CD8-positive, alpha-beta memory T cell (primary cell): ENCODE measurements around the gene KRTAP4-5. TPM values are rescaled to one million over a fixed set of nuclear protein-coding genes. Genes with fewer than 3 reads are reported as not detected.
"Not testable (repeated sequence)": the region's sequence is repeated elsewhere in the genome, so short reads cannot be mapped to it uniquely, and the experiment has no call there.

Source experiments
- CTCF ChIA-PET: fragments of 350-600 bp; sonication (Branson Sonifier 250); formaldehyde crosslinking; loops from one replicate; lab custom pipeline; 2021; ENCODE audit warnings: antibody characterized with exemption; lab: Charles Lee
- POLR2A ChIA-PET: fragments of 350-600 bp; sonication (Branson Sonifier 250); formaldehyde crosslinking; loops from one replicate; lab custom pipeline; 2021; ENCODE audit warnings: antibody characterized with exemption; lab: Charles Lee
- DNase-seq, 5 donors: peaks; one replicate each; pipeline versions ENCODE4 v3.0.0 to v3.0.0-alpha.2; 2020 to 2022; ENCODE audit warnings: mixed read lengths in 1 of 5
- H3K27ac ChIP-seq: one replicate; pipeline ENCODE4 v1.7.0; 2013; ENCODE audit warnings: low read depth, mild to moderate bottlenecking, low read length, moderate library complexity
- H3K27me3 ChIP-seq: 2 replicates; pipeline ENCODE4 v1.7.0; 2013; ENCODE audit warnings: low read length, mild to moderate bottlenecking; ENCODE audit not compliant: insufficient read depth, poor library complexity, severe bottlenecking
- H3K36me3 ChIP-seq: 2 replicates; pipeline ENCODE4 v1.7.0; 2013; ENCODE audit warnings: mild to moderate bottlenecking, low read length, moderate library complexity; ENCODE audit not compliant: insufficient read depth
- H3K4me1 ChIP-seq: 2 replicates; pipeline ENCODE4 v1.7.0; 2013; ENCODE audit warnings: mild to moderate bottlenecking, low read length, moderate library complexity; ENCODE audit not compliant: insufficient read depth
- H3K4me3 ChIP-seq: 2 replicates; pipeline ENCODE4 v1.7.0; 2013; ENCODE audit warnings: mild to moderate bottlenecking, low read length
- H3K9me3 ChIP-seq: 2 replicates; pipeline ENCODE4 v1.7.0; 2013; ENCODE audit warnings: mild to moderate bottlenecking, low read length
- H3K27ac Mint-ChIP-seq, 8 donors: one replicate each; pipeline ENCODE4 v1.8.0; 2020 to 2021; ENCODE audit warnings: mixed read lengths in 8 of 8, mild to moderate bottlenecking in 6 of 8, inconsistent platforms in 3 of 8, moderate library complexity in 3 of 8
- H3K27me3 Mint-ChIP-seq, 2 donors: one replicate each; pipeline ENCODE4 v1.8.0; 2020 to 2021; ENCODE audit warnings: mixed read lengths in 2 of 2, mild to moderate bottlenecking in 1 of 2, moderate library complexity in 1 of 2
- H3K36me3 Mint-ChIP-seq, 3 donors: one replicate each; pipeline ENCODE4 v1.8.0; 2020 to 2021; ENCODE audit warnings: mixed read lengths in 3 of 3, inconsistent platforms in 1 of 3, mild to moderate bottlenecking in 1 of 3
- H3K4me1 Mint-ChIP-seq, 3 donors: one replicate each; pipeline ENCODE4 v1.8.0; 2020 to 2021; ENCODE audit warnings: mixed read lengths in 3 of 3, inconsistent platforms in 1 of 3, mild to moderate bottlenecking in 1 of 3
- H3K4me3 Mint-ChIP-seq, 7 donors: one replicate each; pipeline ENCODE4 v1.8.0; 2020 to 2021; ENCODE audit warnings: mixed read lengths in 7 of 7, mild to moderate bottlenecking in 6 of 7, moderate library complexity in 4 of 7, inconsistent platforms in 2 of 7
- H3K9me3 Mint-ChIP-seq, 5 donors: one replicate each; pipeline ENCODE4 v1.8.0; 2020 to 2022; ENCODE audit warnings: mixed read lengths in 5 of 5, mild to moderate bottlenecking in 3 of 5, moderate library complexity in 2 of 5, inconsistent platforms in 1 of 5
- polyA plus RNA-seq: library from polyadenylated mRNA; unstranded; fragments of 300-500 nt; fragmentation: Illumina TruSeq; gene quantifications from one replicate; pipeline ENCODE4 v1.2.3, GENCODE V29; 2021
- total RNA-seq, 2 experiments: library from RNA; stranded (reverse); gene quantifications; one replicate each; pipeline ENCODE4 v1.2.3, GENCODE V29; 2021

KRTAP4-5 gene
- total and polyA plus RNA-seq, 3 experiments from 2014 or later = not detected

GRCh38 chr17:41101586-41102259 is 47.9 kb downstream of the KRTAP4-5 start, which contains the start of gene KRTAP4-16:
TSS of gene KRTAP4-16 (minus strand) at chr17:41102209. CDS start at chr17:41102209, 0 bp downstream.
- no peak within 1 kb of the TSS for H3K27ac Mint-ChIP-seq
- Histone ChIP-seq H3K36me3 (no peaks in the 10 kb centered on the region), H3K27me3 (no peaks in the 10 kb centered on the region), H3K4me1 (no peaks in the 10 kb centered on the region), H3K9me3 (no peaks in the 10 kb centered on the region), H3K4me3 (no peak within 1 kb of the TSS), H3K27ac (no peak within 1 kb of the TSS)
- peaks cover 0 to 5% (median 0%) of the 10 kb centered on the region in 3 donors for H3K36me3 Mint-ChIP-seq
- peaks cover 0 to 7% (median 6%) of the 10 kb centered on the region in 3 donors for H3K4me1 Mint-ChIP-seq
- no peaks in the 10 kb centered on the region for H3K9me3 Mint-ChIP-seq
- ChIA-PET POLR2A (no interaction called here), CTCF (no interaction called here)
- H3K27me3 Mint-ChIP-seq = peaks cover 12 to 39% of the 10 kb centered on the region in 2 donors
- H3K4me3 Mint-ChIP-seq = no peak within 1 kb of the TSS
- DNase-seq = no peak

- H3K36me3 Mint-ChIP-seq, H3K9me3 Mint-ChIP-seq, H3K9me3 ChIP-seq, H3K4me3 Mint-ChIP-seq, H3K27ac ChIP-seq, CTCF ChIA-PET, H3K4me1 ChIP-seq, H3K27me3 ChIP-seq, H3K36me3 ChIP-seq, H3K4me3 ChIP-seq, H3K27ac Mint-ChIP-seq, POLR2A ChIA-PET, DNase-seq, H3K4me1 Mint-ChIP-seq: not testable (repeated sequence)
- peaks cover 20 to 47% of the 10 kb centered on the region in 2 donors for H3K27me3 Mint-ChIP-seq
Observed at GRCh38 chr17:41099682-41100480, 49.7 kb downstream of the KRTAP4-5 start.

Other genes with a start within 250 kb of the KRTAP4-5 start
Only the 30 nearest of the 40 such genes appear.
- not detected for gene KRTAP3-2, start 149.9 kb downstream of the KRTAP4-5 start, total RNA-seq
- not detected for gene KRTAP3-2, start 149.9 kb downstream of the KRTAP4-5 start, polyA plus RNA-seq
- not detected for gene KRTAP3-1, start 140.7 kb downstream of the KRTAP4-5 start, total RNA-seq
- not detected for gene KRTAP3-1, start 140.7 kb downstream of the KRTAP4-5 start, polyA plus RNA-seq
- gene KRTAP1-5, start 122.6 kb downstream of the KRTAP4-5 start, total RNA-seq = not detected
- not detected for gene KRTAP1-5, start 122.6 kb downstream of the KRTAP4-5 start, polyA plus RNA-seq
- gene KRTAP1-4, start 119.6 kb downstream of the KRTAP4-5 start, total RNA-seq = not detected
- gene KRTAP1-4, start 119.6 kb downstream of the KRTAP4-5 start, polyA plus RNA-seq = not detected
- gene KRTAP1-3, start 115.0 kb downstream of the KRTAP4-5 start, total RNA-seq = not detected
- not detected for gene KRTAP1-3, start 115.0 kb downstream of the KRTAP4-5 start, polyA plus RNA-seq
- gene KRTAP1-1, start 108.4 kb downstream of the KRTAP4-5 start, total RNA-seq = not detected
- gene KRTAP1-1, start 108.4 kb downstream of the KRTAP4-5 start, polyA plus RNA-seq = not detected
- gene KRTAP2-1, start 102.5 kb downstream of the KRTAP4-5 start, total RNA-seq = not detected
- gene KRTAP2-1, start 102.5 kb downstream of the KRTAP4-5 start, polyA plus RNA-seq = not detected
- not detected for gene KRTAP2-2, start 94.6 kb downstream of the KRTAP4-5 start, total RNA-seq
- not detected for gene KRTAP2-2, start 94.6 kb downstream of the KRTAP4-5 start, polyA plus RNA-seq
- gene KRTAP2-3, start 89.7 kb downstream of the KRTAP4-5 start, total RNA-seq = not detected
- gene KRTAP2-3, start 89.7 kb downstream of the KRTAP4-5 start, polyA plus RNA-seq = not detected
- not detected for gene KRTAP2-4, start 83.9 kb downstream of the KRTAP4-5 start, total RNA-seq
- gene KRTAP2-4, start 83.9 kb downstream of the KRTAP4-5 start, polyA plus RNA-seq = not detected
- gene KRTAP4-7, start 65.7 kb downstream of the KRTAP4-5 start, total RNA-seq = not detected
- gene KRTAP4-7, start 65.7 kb downstream of the KRTAP4-5 start, polyA plus RNA-seq = not detected
- not detected for gene KRTAP4-8, start 51.7 kb downstream of the KRTAP4-5 start, total RNA-seq
- gene KRTAP4-8, start 51.7 kb downstream of the KRTAP4-5 start, polyA plus RNA-seq = not detected
- gene KRTAP4-16, start 47.6 kb downstream of the KRTAP4-5 start, total RNA-seq = not detected
- not detected for gene KRTAP4-16, start 47.6 kb downstream of the KRTAP4-5 start, polyA plus RNA-seq
- not detected for gene KRTAP4-9, start 44.4 kb downstream of the KRTAP4-5 start, total RNA-seq
- not detected for gene KRTAP4-9, start 44.4 kb downstream of the KRTAP4-5 start, polyA plus RNA-seq
- not detected for gene KRTAP4-11, start 31.5 kb downstream of the KRTAP4-5 start, total RNA-seq
- not detected for gene KRTAP4-11, start 31.5 kb downstream of the KRTAP4-5 start, polyA plus RNA-seq
- not detected for gene KRTAP4-12, start 25.6 kb downstream of the KRTAP4-5 start, total RNA-seq
- gene KRTAP4-12, start 25.6 kb downstream of the KRTAP4-5 start, polyA plus RNA-seq = not detected
- gene KRTAP4-6, start 9.3 kb downstream of the KRTAP4-5 start, total RNA-seq = not detected
- 0.35 TPM for gene KRTAP4-6, start 9.3 kb downstream of the KRTAP4-5 start, polyA plus RNA-seq
- not detected for gene KRTAP4-4, start 10.9 kb upstream of the KRTAP4-5 start, total RNA-seq
- gene KRTAP4-4, start 10.9 kb upstream of the KRTAP4-5 start, polyA plus RNA-seq = not detected
- not detected for gene KRTAP4-3, start 18.4 kb upstream of the KRTAP4-5 start, total RNA-seq
- not detected for gene KRTAP4-3, start 18.4 kb upstream of the KRTAP4-5 start, polyA plus RNA-seq
- not detected for gene KRTAP4-2, start 28.4 kb upstream of the KRTAP4-5 start, total RNA-seq
- not detected for gene KRTAP4-2, start 28.4 kb upstream of the KRTAP4-5 start, polyA plus RNA-seq
- not detected for gene KRTAP4-1, start 35.1 kb upstream of the KRTAP4-5 start, total RNA-seq
- gene KRTAP4-1, start 35.1 kb upstream of the KRTAP4-5 start, polyA plus RNA-seq = not detected
- not detected for gene KRTAP9-1, start 40.1 kb upstream of the KRTAP4-5 start, total RNA-seq
- not detected for gene KRTAP9-1, start 40.1 kb upstream of the KRTAP4-5 start, polyA plus RNA-seq
- gene KRTAP9-2, start 76.8 kb upstream of the KRTAP4-5 start, total RNA-seq = not detected
- not detected for gene KRTAP9-2, start 76.8 kb upstream of the KRTAP4-5 start, polyA plus RNA-seq
- gene KRTAP9-3, start 82.6 kb upstream of the KRTAP4-5 start, total RNA-seq = not detected
- not detected for gene KRTAP9-3, start 82.6 kb upstream of the KRTAP4-5 start, polyA plus RNA-seq
- gene KRTAP9-8, start 88.2 kb upstream of the KRTAP4-5 start, total RNA-seq = not detected
- gene KRTAP9-8, start 88.2 kb upstream of the KRTAP4-5 start, polyA plus RNA-seq = not detected
- gene KRTAP9-4, start 99.9 kb upstream of the KRTAP4-5 start, total RNA-seq = not detected
- gene KRTAP9-4, start 99.9 kb upstream of the KRTAP4-5 start, polyA plus RNA-seq = not detected
- not detected for gene KRTAP9-9, start 105.6 kb upstream of the KRTAP4-5 start, total RNA-seq
- gene KRTAP9-9, start 105.6 kb upstream of the KRTAP4-5 start, polyA plus RNA-seq = not detected
- gene KRTAP9-6, start 115.6 kb upstream of the KRTAP4-5 start, total RNA-seq = not detected
- gene KRTAP9-6, start 115.6 kb upstream of the KRTAP4-5 start, polyA plus RNA-seq = not detected
- not detected for gene KRTAP9-7, start 125.9 kb upstream of the KRTAP4-5 start, total RNA-seq
- not detected for gene KRTAP9-7, start 125.9 kb upstream of the KRTAP4-5 start, polyA plus RNA-seq
- not detected for gene KRTAP29-1, start 153.0 kb upstream of the KRTAP4-5 start, total RNA-seq
- 0.22 TPM for gene KRTAP29-1, start 153.0 kb upstream of the KRTAP4-5 start, polyA plus RNA-seq